Natural killer cell (primary cell): ENCODE measurements around the gene PLXNC1. TPM values are rescaled to one million over a fixed set of nuclear protein-coding genes. Genes with fewer than 3 reads are reported as not detected.

Experiments
- ATAC-seq, 3 donors: fragments of 150-1000 bp in 2 of 3; fragments of 200-7000 bp in 1 of 3; cut with Tn5 transposase; 1 replicate in 1 of 3; 2 replicates in 2 of 3; pipeline ENCODE4 v1.10.0; 2021; ENCODE audit warnings: mild to moderate bottlenecking in 2 of 3, moderate library complexity in 2 of 3
- DNase-seq, 2 donors: peaks; one replicate each; pipeline versions ENCODE4 v3.0.0 to v3.0.0-alpha.2; 2013 to 2021; ENCODE audit warnings: mixed read lengths in 1 of 2
- H3K27ac ChIP-seq: one replicate; pipeline ENCODE4 v1.5.1; 2013; ENCODE audit warnings: mild to moderate bottlenecking, low read length
- H3K27me3 ChIP-seq: one replicate; pipeline ENCODE4 v1.6.1; 2013; ENCODE audit warnings: low read length; ENCODE audit not compliant: control insufficient read depth, insufficient read depth
- H3K36me3 ChIP-seq: one replicate; pipeline ENCODE4 v1.6.1; 2013; ENCODE audit warnings: low read length; ENCODE audit not compliant: control insufficient read depth, insufficient read depth
- H3K4me1 ChIP-seq: one replicate; pipeline ENCODE4 v1.6.1; 2013; ENCODE audit warnings: low read length; ENCODE audit not compliant: control insufficient read depth, insufficient read depth
- H3K4me3 ChIP-seq: one replicate; pipeline ENCODE4 v1.5.1; 2013; ENCODE audit warnings: low read length
- H3K9me3 ChIP-seq: one replicate; pipeline ENCODE4 v1.6.1; 2013; ENCODE audit warnings: low read length; ENCODE audit not compliant: control insufficient read depth, insufficient read depth
- H3K27ac Mint-ChIP-seq, 2 donors: one replicate each; pipeline ENCODE4 v1.8.0; 2022; ENCODE audit warnings: mild to moderate bottlenecking in 2 of 2, mixed read lengths in 2 of 2, moderate library complexity in 1 of 2
- H3K27me3 Mint-ChIP-seq, 2 donors: one replicate each; pipeline ENCODE4 v1.8.0; 2022; ENCODE audit warnings: low read depth in 2 of 2, mixed read lengths in 2 of 2
- H3K36me3 Mint-ChIP-seq: one replicate; pipeline ENCODE4 v1.8.0; 2022; ENCODE audit warnings: mixed read lengths
- H3K4me1 Mint-ChIP-seq, 2 donors: one replicate each; pipeline ENCODE4 v1.8.0; 2022; ENCODE audit warnings: mixed read lengths in 2 of 2
- H3K4me3 Mint-ChIP-seq: one replicate; pipeline ENCODE4 v1.8.0; 2022; ENCODE audit warnings: mild to moderate bottlenecking, moderate library complexity, mixed read lengths
- H3K9me3 Mint-ChIP-seq, 2 donors: one replicate each; pipeline ENCODE4 v1.8.0; 2022; ENCODE audit warnings: mixed read lengths in 2 of 2
- CTCF ChIP-seq: fragments of 200-600 bp; IDR thresholded peaks from one replicate; pipeline ENCODE4 v1.8.0; 2022; ENCODE audit warnings: antibody characterized with exemption
- WGBS: methylation state at CpG from one replicate; pipeline ENCODE4 v1.1.7; 2013; ENCODE audit warnings: missing lambda C conversion rate; ENCODE audit not compliant: insufficient coverage; 5-methylcytosine and 5-hydroxymethylcytosine counted together
- intact Hi-C: fragments of 100-400 bp; cut with micrococcal nuclease; formaldehyde crosslinking; loops from one replicate; pipeline ENCODE4 v1.14.2; 2022
- total RNA-seq, 4 donors: library from RNA; stranded (reverse); fragments of 120-200 nt in 1 of 4; gene quantifications; one replicate each; pipeline versions ENCODE4 v1.2.3 to v1.2.4, GENCODE V29; 2013 to 2022

The PLXNC1 gene
- total RNA-seq, 3 donors from 2014 or later (not counting 1 experiment from before 2014, with no cell fraction given): 22.0 to 30.7 (median 26.5) TPM

DNA sequence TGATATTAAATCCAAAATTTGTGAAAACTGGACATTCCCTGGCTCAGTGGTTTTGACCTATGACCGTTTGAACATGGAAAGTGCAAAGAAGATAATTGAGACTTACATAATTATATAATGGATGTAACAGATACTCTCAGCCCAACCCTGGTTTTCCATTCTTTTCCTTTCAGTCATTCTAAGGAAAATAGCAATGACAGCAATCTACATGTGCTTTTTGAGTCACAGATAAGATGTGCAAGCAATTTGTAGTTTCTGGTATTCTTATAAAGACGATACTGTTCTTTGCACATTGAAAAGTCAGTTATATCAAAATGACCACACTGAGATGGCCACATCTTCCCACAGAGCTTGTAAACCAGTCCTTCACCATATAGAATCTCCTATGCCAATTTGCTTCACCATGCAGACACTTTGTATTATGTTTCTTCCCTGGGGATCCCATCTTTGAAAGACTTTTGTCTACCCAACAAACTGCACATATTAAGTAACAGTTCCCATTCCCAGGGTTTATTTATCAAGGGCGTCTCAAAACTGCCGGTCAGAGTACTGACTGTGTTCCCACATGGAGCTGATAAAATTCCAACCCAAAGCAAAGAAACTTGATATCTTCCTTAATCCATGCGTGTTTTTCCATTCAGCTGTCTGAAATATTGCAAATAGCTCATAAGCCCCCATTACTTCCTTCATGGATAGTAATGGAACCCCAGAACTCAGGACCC lies 34.8 kb downstream of the PLXNC1 start:
- ATAC-seq: no peak
- H3K4me1 Mint-ChIP-seq: peaks cover 18 to 31% of the 10 kb centered on the region in 2 donors
- no peak for TF ChIP-seq CTCF
- peaks cover 18% of the 10 kb centered on the region for H3K4me1 ChIP-seq
- H3K27me3 Mint-ChIP-seq: no peaks in the 10 kb centered on the region
- no peaks in the 10 kb centered on the region for H3K27me3 ChIP-seq
- intact Hi-C loops: no loop called here
- H3K27ac Mint-ChIP-seq: no peak overlapping the region
- no peak for DNase-seq
- H3K36me3 Mint-ChIP-seq: peaks cover 3% of the 10 kb centered on the region
- H3K4me3 Mint-ChIP-seq: no peak overlapping the region
- WGBS: 98% methylated on average over 4 of the region's 5 CpGs
- peaks cover 13% of the 10 kb centered on the region for H3K36me3 ChIP-seq
- H3K9me3 Mint-ChIP-seq: peaks cover 0 to 3% of the 10 kb centered on the region in 2 donors
- H3K9me3 ChIP-seq: peaks cover 6% of the 10 kb centered on the region
- no peak overlapping the region for H3K27ac ChIP-seq
- H3K4me3 ChIP-seq: no peak overlapping the region

GRCh38 chr12:94183708-94184379 lies 35.5 kb downstream of the PLXNC1 start:
- Mint-ChIP-seq H3K27ac (no peak overlapping the region), H3K4me1 (peaks cover 15 to 25% of the 10 kb centered on the region in 2 donors), H3K9me3 (no peaks in the 10 kb centered on the region), H3K4me3 (no peak overlapping the region), H3K36me3 (no peaks in the 10 kb centered on the region), H3K27me3 (no peaks in the 10 kb centered on the region)
- no peak for TF ChIP-seq CTCF
- Histone ChIP-seq H3K36me3 (peaks cover 13% of the 10 kb centered on the region), H3K9me3 (peaks cover 3% of the 10 kb centered on the region), H3K4me3 (no peak overlapping the region), H3K27me3 (no peaks in the 10 kb centered on the region), H3K27ac (no peak overlapping the region), H3K4me1 (peaks cover 18% of the 10 kb centered on the region)
- intact Hi-C loops: no loop called here
- DNase-seq: no peak
- no peak for ATAC-seq
- 100% methylated on average over 8 of the region's 9 CpGs for WGBS

DNA sequence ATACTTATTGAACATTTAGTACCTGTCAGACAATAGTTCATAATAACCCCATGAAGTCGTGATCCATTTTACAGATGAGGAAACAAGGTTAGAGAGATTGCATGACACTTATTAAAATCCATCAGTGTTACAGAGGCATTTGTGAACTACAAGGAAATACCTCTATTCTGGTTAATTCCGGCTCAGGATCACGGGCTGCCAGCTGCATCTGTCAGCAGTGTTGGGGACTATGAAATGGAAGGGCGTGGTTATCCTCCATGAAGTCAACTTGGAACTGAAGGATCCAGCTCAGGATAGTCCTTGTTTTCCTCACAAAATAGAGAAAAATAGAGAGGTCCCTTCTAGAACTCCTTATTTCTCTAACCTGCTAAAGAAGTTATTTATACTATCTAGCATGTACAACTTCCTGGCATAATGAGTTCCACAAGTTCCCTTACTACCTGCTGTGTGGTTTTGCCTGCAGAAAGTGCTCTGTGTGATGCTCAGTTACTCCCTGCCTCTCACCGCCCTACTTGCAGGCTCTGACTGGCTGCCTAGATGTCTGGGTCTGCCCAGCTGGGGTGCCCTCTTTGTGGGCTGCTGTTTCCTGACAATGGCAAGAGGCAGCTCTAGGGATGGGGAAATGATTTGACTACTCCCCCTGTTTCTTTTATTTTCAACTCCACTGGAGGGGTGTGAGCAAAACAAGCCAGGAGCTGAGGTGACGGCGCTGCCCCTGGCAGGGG lies 36.8 kb downstream of the PLXNC1 start:
- no peaks in the 10 kb centered on the region for H3K9me3 Mint-ChIP-seq
- H3K4me1 Mint-ChIP-seq: peaks cover 10 to 16% of the 10 kb centered on the region in 2 donors
- no peaks in the 10 kb centered on the region for H3K27me3 ChIP-seq
- peaks cover 3% of the 10 kb centered on the region for H3K9me3 ChIP-seq
- H3K27ac ChIP-seq: no peak overlapping the region
- H3K27me3 Mint-ChIP-seq: no peaks in the 10 kb centered on the region
- H3K27ac Mint-ChIP-seq: no peak overlapping the region
- no peaks in the 10 kb centered on the region for H3K36me3 Mint-ChIP-seq
- ATAC-seq (no peak), DNase-seq (no peak)
- peaks cover 14% of the 10 kb centered on the region for H3K4me1 ChIP-seq
- intact Hi-C loops: no loop called here
- no peak overlapping the region for H3K4me3 ChIP-seq
- H3K4me3 Mint-ChIP-seq: no peak overlapping the region
- 80% methylated on average over 6 of the region's 7 CpGs for WGBS
- TF ChIP-seq CTCF: no peak
- peaks cover 15% of the 10 kb centered on the region for H3K36me3 ChIP-seq
